H1 (cell line): ENCODE measurements around the gene NAV3.

Source experiments
- CBX5 ChIP-seq: fragments of 300-800, 300-1000 bp; sonication (generic); IDR thresholded peaks from 2 replicates; pipeline ENCODE4 v1.7.1; 2016; ENCODE audit warnings: antibody characterized with exemption, low read length, low read depth
- CREB1 ChIP-seq: IDR thresholded peaks from 2 replicates; pipeline ENCODE4 v1.6.1; 2012; ENCODE audit warnings: inconsistent platforms
- EP300 ChIP-seq, 2 experiments: IDR thresholded peaks; 1 replicate in 1 of 2; 2 replicates in 1 of 2; pipeline ENCODE4 v1.6.1; 2011 to 2012; ENCODE audit warnings: low read depth in 2 of 2, low read length in 2 of 2, mild to moderate bottlenecking in 2 of 2, borderline replicate concordance in 1 of 2, inconsistent platforms in 1 of 2, moderate library complexity in 1 of 2
- EZH2 ChIP-seq: fragments of 200-600 bp; sonication (generic); IDR thresholded peaks from 2 replicates; pipeline ENCODE4 v1.7.1; 2012; ENCODE audit warnings: low read depth, mild to moderate bottlenecking, moderate library complexity, low read length, inconsistent platforms; ENCODE audit not compliant: severe bottlenecking
- GABPA ChIP-seq: IDR thresholded peaks from 2 replicates; pipeline ENCODE4 v1.6.1; 2011; ENCODE audit warnings: mild to moderate bottlenecking, low read length, moderate library complexity, borderline replicate concordance; ENCODE audit not compliant: insufficient read depth
- PHF8 ChIP-seq: fragments of 200-600 bp; sonication (generic); conservative IDR thresholded peaks from 2 replicates; pipeline ENCODE4 v1.7.1; 2012; ENCODE audit warnings: low read depth, mild to moderate bottlenecking, inconsistent platforms, low read length, moderate library complexity
- POLR2A ChIP-seq, 2 experiments: IDR thresholded peaks; 1 replicate in 1 of 2; 2 replicates in 1 of 2; pipeline ENCODE4 v1.6.1; 2011; ENCODE audit warnings: low read depth in 2 of 2, low read length in 2 of 2, mild to moderate bottlenecking in 2 of 2; ENCODE audit errors: control extremely low read depth in 1 of 2
- POLR2AphosphoS5 ChIP-seq: IDR thresholded peaks from 2 replicates; pipeline ENCODE4 v1.6.1; 2011; ENCODE audit warnings: low read depth, low read length
- TBP ChIP-seq: IDR thresholded peaks from 2 replicates; pipeline ENCODE4 v1.6.1; 2011; ENCODE audit warnings: low read depth, low read length, improper control_type of control experiment
- TF ChIP-seq, protein P1 (sequence below), 3 experiments: IDR thresholded peaks; 1 replicate in 2 of 3; 2 replicates in 1 of 3; pipeline versions ENCODE4 v1.5.1 to v1.6.1; 2011; ENCODE audit warnings: low read length in 3 of 3, mild to moderate bottlenecking in 3 of 3, inconsistent platforms in 2 of 3, low read depth in 1 of 3, moderate library complexity in 1 of 3; ENCODE audit not compliant: insufficient read depth in 1 of 3; ENCODE audit errors: control extremely low read depth in 1 of 3
- TF ChIP-seq, protein P2 (sequence below): IDR thresholded peaks from 2 replicates; pipeline ENCODE4 v1.6.1; 2011; ENCODE audit warnings: low read depth, mild to moderate bottlenecking, low read length; ENCODE audit not compliant: insufficient read depth

DNA sequence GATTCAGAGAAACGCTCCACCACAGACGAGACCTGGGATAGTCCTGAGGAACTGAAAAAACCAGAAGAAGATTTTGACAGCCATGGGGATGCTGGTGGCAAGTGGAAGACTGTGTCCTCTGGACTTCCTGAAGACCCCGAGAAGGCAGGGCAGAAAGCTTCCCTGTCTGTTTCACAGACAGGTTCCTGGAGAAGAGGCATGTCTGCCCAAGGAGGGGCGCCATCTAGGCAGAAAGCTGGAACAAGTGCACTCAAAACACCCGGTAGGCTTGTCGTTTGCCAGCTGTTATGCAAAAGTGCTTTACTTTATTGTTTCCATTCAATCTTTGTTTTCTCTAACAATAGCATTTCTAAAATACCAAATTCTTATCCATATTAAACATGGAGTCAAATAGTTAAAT, 287.3 kb downstream of the NAV3 start:
- TF ChIP-seq, protein P1, sequence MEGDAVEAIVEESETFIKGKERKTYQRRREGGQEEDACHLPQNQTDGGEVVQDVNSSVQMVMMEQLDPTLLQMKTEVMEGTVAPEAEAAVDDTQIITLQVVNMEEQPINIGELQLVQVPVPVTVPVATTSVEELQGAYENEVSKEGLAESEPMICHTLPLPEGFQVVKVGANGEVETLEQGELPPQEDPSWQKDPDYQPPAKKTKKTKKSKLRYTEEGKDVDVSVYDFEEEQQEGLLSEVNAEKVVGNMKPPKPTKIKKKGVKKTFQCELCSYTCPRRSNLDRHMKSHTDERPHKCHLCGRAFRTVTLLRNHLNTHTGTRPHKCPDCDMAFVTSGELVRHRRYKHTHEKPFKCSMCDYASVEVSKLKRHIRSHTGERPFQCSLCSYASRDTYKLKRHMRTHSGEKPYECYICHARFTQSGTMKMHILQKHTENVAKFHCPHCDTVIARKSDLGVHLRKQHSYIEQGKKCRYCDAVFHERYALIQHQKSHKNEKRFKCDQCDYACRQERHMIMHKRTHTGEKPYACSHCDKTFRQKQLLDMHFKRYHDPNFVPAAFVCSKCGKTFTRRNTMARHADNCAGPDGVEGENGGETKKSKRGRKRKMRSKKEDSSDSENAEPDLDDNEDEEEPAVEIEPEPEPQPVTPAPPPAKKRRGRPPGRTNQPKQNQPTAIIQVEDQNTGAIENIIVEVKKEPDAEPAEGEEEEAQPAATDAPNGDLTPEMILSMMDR (IDR thresholded peaks at IDR 0.05; ENCODE audit: control extremely low read depth in 1 of 3, insufficient read depth in 1 of 3, low read depth in 1 of 3, low read length in 3 of 3), result peak; percentile 31 to 50 (median 45); a peak in 3 of 4 replicates
- no peak for TF ChIP-seq EP300 (IDR thresholded peaks at IDR 0.05; ENCODE audit: borderline replicate concordance in 1 of 2, low read depth in 2 of 2, low read length in 2 of 2)
- no peak for TF ChIP-seq CREB1
- TF ChIP-seq GABPA, result no peak
- no peak for TF ChIP-seq POLR2A (IDR thresholded peaks at IDR 0.05; ENCODE audit: control extremely low read depth in 1 of 2, low read depth in 2 of 2, low read length in 2 of 2)
- TF ChIP-seq, protein P2, sequence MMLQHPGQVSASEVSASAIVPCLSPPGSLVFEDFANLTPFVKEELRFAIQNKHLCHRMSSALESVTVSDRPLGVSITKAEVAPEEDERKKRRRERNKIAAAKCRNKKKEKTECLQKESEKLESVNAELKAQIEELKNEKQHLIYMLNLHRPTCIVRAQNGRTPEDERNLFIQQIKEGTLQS, result no peak
- TF ChIP-seq TBP, result no peak
- TF ChIP-seq POLR2AphosphoS5, result no peak
- TF ChIP-seq CBX5, result no peak
- TF ChIP-seq PHF8, result no peak
- no peak for TF ChIP-seq EZH2
